HG03060 (cell line): ENCODE results near the gene TYRO3.
"Not testable (repeated sequence)": the region's sequence is repeated elsewhere in the genome, so short reads cannot be mapped to it uniquely, and the experiment has no call there.

Experiments used
- ATAC-seq: cut with Tn5 transposase; IDR thresholded peaks from one replicate; pipeline ENCODE4 v1.9.1; 2021; ENCODE audit warnings: low read depth, moderate number of reproducible peaks; ENCODE audit not compliant: unreplicated experiment

The TYRO3 gene

GRCh38 chr15:41571948-41572347 lies 12.9 kb downstream of the TYRO3 start:
- ATAC-seq: no peak

GRCh38 chr15:41572866-41573265 lies 13.9 kb downstream of the TYRO3 start:
- ATAC-seq: no peak

- no peak for ATAC-seq
Measured at GRCh38 chr15:41573396-41573795, 14.4 kb downstream of the TYRO3 start.

- no peak for ATAC-seq
Measured at GRCh38 chr15:41574158-41574557, 15.1 kb downstream of the TYRO3 start.

GRCh38 chr15:41575282-41575681 lies 16.3 kb downstream of the TYRO3 start:
- no peak for ATAC-seq

- no peak for ATAC-seq
Measured at GRCh38 chr15:41577863-41578735, 19.1 kb downstream of the TYRO3 start.

- ATAC-seq: no peak
Measured at GRCh38 chr15:41578736-41579383, 19.8 kb downstream of the TYRO3 start.

GRCh38 chr15:41581110-41581509 lies 22.1 kb downstream of the TYRO3 start:
- ATAC-seq: no peak

- ATAC-seq: no peak
Measured at GRCh38 chr15:41583795-41584194, 24.8 kb downstream of the TYRO3 start.

- no peak for ATAC-seq
Measured at GRCh38 chr15:41584636-41585126, 25.7 kb downstream of the TYRO3 start.

GRCh38 chr15:41585127-41586047 lies 26.4 kb downstream of the TYRO3 start:
- ATAC-seq: no peak

GRCh38 chr15:41586531-41587282 lies 27.7 kb downstream of the TYRO3 start:
- ATAC-seq: not testable (repeated sequence)

GRCh38 chr15:41589018-41589417 lies 30.0 kb downstream of the TYRO3 start:
- ATAC-seq: not testable (repeated sequence)

- ATAC-seq: not testable (repeated sequence)
Measured at GRCh38 chr15:41589571-41589970, 30.6 kb downstream of the TYRO3 start.

- not testable (repeated sequence) for ATAC-seq
Measured at GRCh38 chr15:41591217-41591616, 32.2 kb downstream of the TYRO3 start.

GRCh38 chr15:41592718-41593117 lies 33.7 kb downstream of the TYRO3 start:
- not testable (repeated sequence) for ATAC-seq

- ATAC-seq: no peak
Measured at GRCh38 chr15:41594801-41595746, 36.1 kb downstream of the TYRO3 start.

- no peak for ATAC-seq
Measured at GRCh38 chr15:41596972-41597371, 38.0 kb downstream of the TYRO3 start.

GRCh38 chr15:41597787-41598186 lies 38.8 kb downstream of the TYRO3 start:
- no peak for ATAC-seq
